Activated CD4-positive, alpha-beta T cell treated with anti-CD3 and anti-CD28 coated beads for 24 hours (primary cell): ENCODE measurements around the gene PIBF1.
"Not testable (repeated sequence)": the region's sequence is repeated elsewhere in the genome, so short reads cannot be mapped to it uniquely, and the experiment has no call there.

Source experiments
- DNase-seq, 2 donors: peaks; one replicate each; pipeline ENCODE4 v3.0.0-alpha.2; 2020; ENCODE audit warnings: low read depth in 2 of 2

PIBF1 gene

GRCh38 chr13:72781451-72782439, at the start of gene PIBF1, which contains the start of gene DIS3:
PIBF1 (plus strand) TSS chr13:72782133; CDS start chr13:72783470, 1,337 bp downstream.
DIS3 (minus strand) TSS chr13:72781900; CDS start chr13:72781832, 68 bp downstream.
- DNase-seq = peak; percentile 92 to 95

- no peak for DNase-seq
Measured at GRCh38 chr13:72737033-72737432, 44.9 kb upstream of the PIBF1 start.

- DNase-seq = no peak
Measured at GRCh38 chr13:72740015-72740414, 41.9 kb upstream of the PIBF1 start.

GRCh38 chr13:72745260-72745659, 36.7 kb upstream of the PIBF1 start:
- no peak for DNase-seq

GRCh38 chr13:72751220-72751619, 30.7 kb upstream of the PIBF1 start:
- no peak for DNase-seq

- DNase-seq = no peak
Measured at GRCh38 chr13:72754111-72754510, 27.8 kb upstream of the PIBF1 start.

GRCh38 chr13:72757792-72758535, 24.0 kb upstream of the PIBF1 start:
- DNase-seq = no peak

- DNase-seq = no peak
Measured at GRCh38 chr13:72760189-72760588, 21.7 kb upstream of the PIBF1 start.

GRCh38 chr13:72763411-72763810, 18.5 kb upstream of the PIBF1 start:
- DNase-seq = no peak

- DNase-seq = no peak
Measured at GRCh38 chr13:72774019-72774418, 7.9 kb upstream of the PIBF1 start.

- DNase-seq = no peak
Measured at GRCh38 chr13:72782717-72783116, 784 bp downstream of the PIBF1 start.

- not testable (repeated sequence) for DNase-seq
Measured at GRCh38 chr13:72784679-72785078, 2.7 kb downstream of the PIBF1 start.

- no peak for DNase-seq
Measured at GRCh38 chr13:72788831-72789230, 6.9 kb downstream of the PIBF1 start.

- DNase-seq = no peak
Measured at GRCh38 chr13:72792640-72793039, 10.7 kb downstream of the PIBF1 start.

- no peak for DNase-seq
Measured at GRCh38 chr13:72798817-72799216, 16.9 kb downstream of the PIBF1 start.

GRCh38 chr13:72804301-72804700, 22.4 kb downstream of the PIBF1 start:
- DNase-seq = no peak

- DNase-seq = no peak
Measured at GRCh38 chr13:72805676-72806346, 23.9 kb downstream of the PIBF1 start.

GRCh38 chr13:72806514-72806913, 24.6 kb downstream of the PIBF1 start:
- DNase-seq = not testable (repeated sequence)

- no peak for DNase-seq
Measured at GRCh38 chr13:72808917-72809500, 27.1 kb downstream of the PIBF1 start.

- DNase-seq = no peak
Measured at GRCh38 chr13:72820156-72820897, 38.4 kb downstream of the PIBF1 start.

- no peak for DNase-seq
Measured at GRCh38 chr13:72820898-72821279, 39.0 kb downstream of the PIBF1 start.
